Liver (tissue), 2 donors: ENCODE data around the gene OPA3.

Experiments used
- CTCF ChIP-seq: fragments of 150-350 bp; IDR thresholded peaks from 2 replicates; pipeline ENCODE4 v1.5.1; 2017; ENCODE audit warnings: improper control_type of control experiment, low read depth, low read length; ENCODE audit not compliant: missing input control
- YY1 ChIP-seq: IDR thresholded peaks from 2 replicates; pipeline ENCODE4 v1.6.1; 2016; ENCODE audit warnings: antibody characterized with exemption, mild to moderate bottlenecking
- donor health status: healthy.

- TF ChIP-seq YY1 = no peak
- no peak for TF ChIP-seq CTCF
These were observed 80.7 kb downstream of the OPA3 start for GRCh38 chr19:45503909-45504308.
